Activated T-helper 1 cell treated with anti-CD3 and anti-CD28 coated beads, Interleukin-12 subunit alpha, Interleukin-12 subunit beta, Interleukin-2, Interleukin-4 antibody, amounts not matched to agents 30 ng/mL and 10 ng/mL and 1 ng/mL, durations not matched to agents 14 hours and 24 hours and 36 hours (primary cell): Measurements from ENCODE around the gene TNFRSF1B. TPM values are rescaled to one million over a fixed set of nuclear protein-coding genes. Genes with fewer than 3 reads are reported as not detected.

Experiments
- DNase-seq: peaks from one replicate; pipeline ENCODE4 v3.0.0; 2021; ENCODE audit warnings: low spot score
- H3K27ac Mint-ChIP-seq: one replicate; pipeline ENCODE4 v1.8.0; 2021; ENCODE audit warnings: mild to moderate bottlenecking, mixed read lengths
- H3K27me3 Mint-ChIP-seq: one replicate; pipeline ENCODE4 v1.8.0; 2022; ENCODE audit warnings: mild to moderate bottlenecking, moderate library complexity, mixed read lengths; ENCODE audit not compliant: insufficient read depth
- H3K36me3 Mint-ChIP-seq: one replicate; pipeline ENCODE4 v1.8.0; 2021; ENCODE audit warnings: low read depth, mixed read lengths
- H3K4me1 Mint-ChIP-seq: one replicate; pipeline ENCODE4 v1.8.0; 2021; ENCODE audit warnings: low read depth, mixed read lengths
- H3K4me3 Mint-ChIP-seq: one replicate; pipeline ENCODE4 v1.8.0; 2021; ENCODE audit warnings: mild to moderate bottlenecking, moderate library complexity, mixed read lengths
- H3K9me3 Mint-ChIP-seq: one replicate; pipeline ENCODE4 v1.8.0; 2021; ENCODE audit warnings: mixed read lengths
- intact Hi-C: fragments of 100-400 bp; cut with micrococcal nuclease; formaldehyde crosslinking; loops from one replicate; pipeline ENCODE4 v1.15.1; 2024
- total RNA-seq: library from RNA; stranded (reverse); gene quantifications from 2 replicates; pipeline ENCODE4 v1.2.3, GENCODE V29; 2022

TNFRSF1B gene
- total RNA-seq, 1 donor from 2014 or later: 213 TPM

GRCh38 chr1:12134716-12135115, 32.1 kb upstream of the TNFRSF1B start:
- H3K27me3 Mint-ChIP-seq: no peaks in the 10 kb centered on the region
- H3K36me3 Mint-ChIP-seq: no peaks in the 10 kb centered on the region
- no peaks in the 10 kb centered on the region for H3K9me3 Mint-ChIP-seq
- DNase-seq: no peak
- no peak overlapping the region for H3K27ac Mint-ChIP-seq
- peaks cover 20% of the 10 kb centered on the region for H3K4me1 Mint-ChIP-seq
- intact Hi-C loops: no loop called here
- no peak overlapping the region for H3K4me3 Mint-ChIP-seq

- Mint-ChIP-seq H3K4me3 (no peak overlapping the region), H3K27ac (no peak overlapping the region), H3K4me1 (peaks cover 20% of the 10 kb centered on the region), H3K36me3 (no peaks in the 10 kb centered on the region), H3K27me3 (no peaks in the 10 kb centered on the region), H3K9me3 (no peaks in the 10 kb centered on the region)
- DNase-seq: no peak
- intact Hi-C loops: no loop called here
Observed at GRCh38 chr1:12135612-12136011, 31.2 kb upstream of the TNFRSF1B start.

GRCh38 chr1:12136916-12137610, 29.7 kb upstream of the TNFRSF1B start:
- DNase-seq: no peak
- Mint-ChIP-seq H3K4me3 (no peak overlapping the region), H3K9me3 (no peaks in the 10 kb centered on the region), H3K27me3 (no peaks in the 10 kb centered on the region), H3K27ac (no peak overlapping the region), H3K4me1 (peaks cover 17% of the 10 kb centered on the region), H3K36me3 (no peaks in the 10 kb centered on the region)
- intact Hi-C loops: no loop called here

- DNase-seq: no peak
- Mint-ChIP-seq H3K9me3 (no peaks in the 10 kb centered on the region), H3K4me1 (peaks cover 13% of the 10 kb centered on the region), H3K27me3 (no peaks in the 10 kb centered on the region), H3K4me3 (no peak overlapping the region), H3K27ac (no peak overlapping the region), H3K36me3 (peaks cover 2% of the 10 kb centered on the region)
- intact Hi-C loops: no loop called here
Observed at GRCh38 chr1:12138196-12139168, 28.3 kb upstream of the TNFRSF1B start.

GRCh38 chr1:12140016-12140415, 26.8 kb upstream of the TNFRSF1B start:
- Mint-ChIP-seq H3K9me3 (no peaks in the 10 kb centered on the region), H3K27me3 (no peaks in the 10 kb centered on the region), H3K27ac (no peak overlapping the region), H3K4me3 (no peak overlapping the region), H3K36me3 (peaks cover 8% of the 10 kb centered on the region), H3K4me1 (peaks cover 17% of the 10 kb centered on the region)
- DNase-seq: no peak
- intact Hi-C loops: no loop called here

- H3K27ac Mint-ChIP-seq: no peak overlapping the region
- intact Hi-C loops: no loop called here
- H3K27me3 Mint-ChIP-seq: no peaks in the 10 kb centered on the region
- no peaks in the 10 kb centered on the region for H3K9me3 Mint-ChIP-seq
- no peak overlapping the region for H3K4me3 Mint-ChIP-seq
- no peak for DNase-seq
- H3K36me3 Mint-ChIP-seq: peaks cover 8% of the 10 kb centered on the region
- H3K4me1 Mint-ChIP-seq: peaks cover 22% of the 10 kb centered on the region
Observed at GRCh38 chr1:12140515-12141162, 26.2 kb upstream of the TNFRSF1B start.

GRCh38 chr1:12141163-12141850, 25.5 kb upstream of the TNFRSF1B start:
- Mint-ChIP-seq H3K4me3 (no peak overlapping the region), H3K4me1 (peaks cover 28% of the 10 kb centered on the region), H3K36me3 (peaks cover 8% of the 10 kb centered on the region), H3K27me3 (no peaks in the 10 kb centered on the region), H3K27ac (no peak overlapping the region), H3K9me3 (no peaks in the 10 kb centered on the region)
- DNase-seq: no peak
- intact Hi-C loops: no loop called here

- H3K27ac Mint-ChIP-seq: no peak overlapping the region
Observed at GRCh38 chr1:12142141-12142823, 24.5 kb upstream of the TNFRSF1B start.

GRCh38 chr1:12142891-12143630, 23.7 kb upstream of the TNFRSF1B start:
- intact Hi-C loops: loop anchor here (1.0 kb wide), 1 partner anchor 24 kb away; no protein-coding TSS in a partner anchor
- no peak overlapping the region for H3K4me3 Mint-ChIP-seq
- no peaks in the 10 kb centered on the region for H3K27me3 Mint-ChIP-seq
- H3K4me1 Mint-ChIP-seq: peaks cover 45% of the 10 kb centered on the region
- H3K9me3 Mint-ChIP-seq: no peaks in the 10 kb centered on the region
- H3K36me3 Mint-ChIP-seq: peaks cover 13% of the 10 kb centered on the region
- H3K27ac Mint-ChIP-seq: peak overlapping the region; percentile 63
- no peak for DNase-seq

More at GRCh38 chr1:12142141-12142823, 24.5 kb upstream of the TNFRSF1B start:
- no peak for DNase-seq
- intact Hi-C loops: no loop called here
- Mint-ChIP-seq H3K36me3 (peaks cover 13% of the 10 kb centered on the region), H3K27me3 (no peaks in the 10 kb centered on the region), H3K9me3 (no peaks in the 10 kb centered on the region), H3K4me3 (no peak overlapping the region), H3K4me1 (peaks cover 37% of the 10 kb centered on the region)

GRCh38 chr1:12143631-12144155, 23.1 kb upstream of the TNFRSF1B start:
- intact Hi-C loops: loop anchor here (1.0 kb wide), 1 partner anchor 24 kb away; no protein-coding TSS in a partner anchor
- DNase-seq: no peak
- Mint-ChIP-seq H3K9me3 (no peaks in the 10 kb centered on the region), H3K4me3 (peak overlapping the region; percentile 43), H3K27ac (peak overlapping the region; percentile 63), H3K27me3 (no peaks in the 10 kb centered on the region), H3K36me3 (peaks cover 13% of the 10 kb centered on the region), H3K4me1 (peaks cover 51% of the 10 kb centered on the region)

GRCh38 chr1:12144236-12144635, 22.6 kb upstream of the TNFRSF1B start:
- Mint-ChIP-seq H3K4me1 (peaks cover 57% of the 10 kb centered on the region), H3K9me3 (peaks cover 4% of the 10 kb centered on the region), H3K4me3 (no peak overlapping the region), H3K27ac (peak overlapping the region; percentile 63), H3K36me3 (peaks cover 16% of the 10 kb centered on the region), H3K27me3 (no peaks in the 10 kb centered on the region)
- intact Hi-C loops: no loop called here
- no peak for DNase-seq
